WTC11 (cell line): ENCODE measurements around the gene PLCH2.

Experiments used
- ATF6 ChIP-seq: sonication (generic); formaldehyde crosslinking; IDR thresholded peaks from 2 replicates; pipeline ENCODE4 v1.8.1; 2023; ENCODE audit warnings: mild to moderate bottlenecking, missing genetic modification reagents
- GABPB1 ChIP-seq: sonication (generic); formaldehyde crosslinking; IDR thresholded peaks from 2 replicates; pipeline ENCODE4 v1.8.1; 2023; ENCODE audit warnings: mild to moderate bottlenecking, missing genetic modification reagents
- NR2C2 ChIP-seq: sonication (generic); formaldehyde crosslinking; IDR thresholded peaks from 2 replicates; pipeline ENCODE4 v1.8.0; 2022; ENCODE audit warnings: mild to moderate bottlenecking, missing genetic modification reagents
- TF ChIP-seq, protein P1 (sequence below): fragments of 200-600 bp; IDR thresholded peaks from 2 replicates; pipeline ENCODE4 v1.8.0; 2022; ENCODE audit warnings: antibody characterized with exemption
- TF ChIP-seq, protein P2 (sequence below): sonication (generic); formaldehyde crosslinking; IDR thresholded peaks from 2 replicates; pipeline ENCODE4 v1.8.0; 2023; ENCODE audit warnings: mild to moderate bottlenecking, missing genetic modification reagents
- TF ChIP-seq, protein P3 (sequence below): sonication (generic); formaldehyde crosslinking; IDR thresholded peaks from 2 replicates; pipeline ENCODE4 v1.8.1; 2023; ENCODE audit warnings: mild to moderate bottlenecking, missing genetic modification reagents, moderate library complexity

GRCh38 chr1:2513939-2514652 lies 38.0 kb downstream of the PLCH2 start:
- TF ChIP-seq, protein P1, sequence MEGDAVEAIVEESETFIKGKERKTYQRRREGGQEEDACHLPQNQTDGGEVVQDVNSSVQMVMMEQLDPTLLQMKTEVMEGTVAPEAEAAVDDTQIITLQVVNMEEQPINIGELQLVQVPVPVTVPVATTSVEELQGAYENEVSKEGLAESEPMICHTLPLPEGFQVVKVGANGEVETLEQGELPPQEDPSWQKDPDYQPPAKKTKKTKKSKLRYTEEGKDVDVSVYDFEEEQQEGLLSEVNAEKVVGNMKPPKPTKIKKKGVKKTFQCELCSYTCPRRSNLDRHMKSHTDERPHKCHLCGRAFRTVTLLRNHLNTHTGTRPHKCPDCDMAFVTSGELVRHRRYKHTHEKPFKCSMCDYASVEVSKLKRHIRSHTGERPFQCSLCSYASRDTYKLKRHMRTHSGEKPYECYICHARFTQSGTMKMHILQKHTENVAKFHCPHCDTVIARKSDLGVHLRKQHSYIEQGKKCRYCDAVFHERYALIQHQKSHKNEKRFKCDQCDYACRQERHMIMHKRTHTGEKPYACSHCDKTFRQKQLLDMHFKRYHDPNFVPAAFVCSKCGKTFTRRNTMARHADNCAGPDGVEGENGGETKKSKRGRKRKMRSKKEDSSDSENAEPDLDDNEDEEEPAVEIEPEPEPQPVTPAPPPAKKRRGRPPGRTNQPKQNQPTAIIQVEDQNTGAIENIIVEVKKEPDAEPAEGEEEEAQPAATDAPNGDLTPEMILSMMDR, result no peak
- TF ChIP-seq ATF6 (CRISPR knock-in tag) (no peak), NR2C2 (no peak), GABPB1 (CRISPR knock-in tag) (no peak)
- TF ChIP-seq, protein P2, sequence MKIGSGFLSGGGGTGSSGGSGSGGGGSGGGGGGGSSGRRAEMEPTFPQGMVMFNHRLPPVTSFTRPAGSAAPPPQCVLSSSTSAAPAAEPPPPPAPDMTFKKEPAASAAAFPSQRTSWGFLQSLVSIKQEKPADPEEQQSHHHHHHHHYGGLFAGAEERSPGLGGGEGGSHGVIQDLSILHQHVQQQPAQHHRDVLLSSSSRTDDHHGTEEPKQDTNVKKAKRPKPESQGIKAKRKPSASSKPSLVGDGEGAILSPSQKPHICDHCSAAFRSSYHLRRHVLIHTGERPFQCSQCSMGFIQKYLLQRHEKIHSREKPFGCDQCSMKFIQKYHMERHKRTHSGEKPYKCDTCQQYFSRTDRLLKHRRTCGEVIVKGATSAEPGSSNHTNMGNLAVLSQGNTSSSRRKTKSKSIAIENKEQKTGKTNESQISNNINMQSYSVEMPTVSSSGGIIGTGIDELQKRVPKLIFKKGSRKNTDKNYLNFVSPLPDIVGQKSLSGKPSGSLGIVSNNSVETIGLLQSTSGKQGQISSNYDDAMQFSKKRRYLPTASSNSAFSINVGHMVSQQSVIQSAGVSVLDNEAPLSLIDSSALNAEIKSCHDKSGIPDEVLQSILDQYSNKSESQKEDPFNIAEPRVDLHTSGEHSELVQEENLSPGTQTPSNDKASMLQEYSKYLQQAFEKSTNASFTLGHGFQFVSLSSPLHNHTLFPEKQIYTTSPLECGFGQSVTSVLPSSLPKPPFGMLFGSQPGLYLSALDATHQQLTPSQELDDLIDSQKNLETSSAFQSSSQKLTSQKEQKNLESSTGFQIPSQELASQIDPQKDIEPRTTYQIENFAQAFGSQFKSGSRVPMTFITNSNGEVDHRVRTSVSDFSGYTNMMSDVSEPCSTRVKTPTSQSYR (CRISPR knock-in tag), result no peak
- TF ChIP-seq, protein P3, sequence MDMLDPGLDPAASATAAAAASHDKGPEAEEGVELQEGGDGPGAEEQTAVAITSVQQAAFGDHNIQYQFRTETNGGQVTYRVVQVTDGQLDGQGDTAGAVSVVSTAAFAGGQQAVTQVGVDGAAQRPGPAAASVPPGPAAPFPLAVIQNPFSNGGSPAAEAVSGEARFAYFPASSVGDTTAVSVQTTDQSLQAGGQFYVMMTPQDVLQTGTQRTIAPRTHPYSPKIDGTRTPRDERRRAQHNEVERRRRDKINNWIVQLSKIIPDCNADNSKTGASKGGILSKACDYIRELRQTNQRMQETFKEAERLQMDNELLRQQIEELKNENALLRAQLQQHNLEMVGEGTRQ (CRISPR knock-in tag), result no peak
